ENCODE measurements around the gene GDF11. TPM values are rescaled to one million over a fixed set of nuclear protein-coding genes. Genes with fewer than 3 reads are reported as not detected.
A peak's percentile ranks its signal among the peaks of the same experiment; 100 is the strongest.

Gene GDF11
- total and polyA plus RNA-seq, 10 donors: 3.5 to 14.5 (median 9.7) TPM

- intact Hi-C loops (cut with DNase I; ENCODE audit: low total_unique reads): no loop called here
- Histone ChIP-seq H3K36me3 (no peaks in the 10 kb centered on the region), H3K9me3 (no peaks in the 10 kb centered on the region), H3K27ac (no peak overlapping the region), H3K4me3 (no peak overlapping the region), H3K4me1 (peaks cover 12 to 55% (median 28%) of the 10 kb centered on the region in 6 donors), H3K27me3 (replicated peaks in 1 of 7) (peaks cover 0 to 28% (median 0%) of the 10 kb centered on the region in 7 donors)
- 77 to 91% (median 83%) methylated on average over 9 of the region's 9 CpGs for WGBS, 5 donors
- TF ChIP-seq POLR2AphosphoS5 (IDR thresholded peaks at IDR 0.05) (no peak), CTCF (IDR thresholded peaks at IDR 0.05 in 8 of 11, conservative IDR thresholded peaks at IDR 0.05 in 3 of 11) (no peak), POLR2A (IDR thresholded peaks at IDR 0.05) (no peak)
- DNase-seq: peak; percentile 37
Observed at GRCh38 chr12:55704824-55705718, 37.9 kb upstream of the GDF11 start.

GRCh38 chr12:55705782-55706402, 37.0 kb upstream of the GDF11 start:
- H3K36me3 ChIP-seq: no peaks in the 10 kb centered on the region
- DNase-seq: peak; percentile 71
- peak overlapping the region in 2 of 8 donors; percentile 67 to 90 for H3K4me3 ChIP-seq
- peaks cover 12 to 55% (median 28%) of the 10 kb centered on the region in 6 donors for H3K4me1 ChIP-seq
- intact Hi-C loops (cut with DNase I; ENCODE audit: low total_unique reads): no loop called here
- WGBS, 5 donors: 27 to 55% (median 33%) methylated on average over 5 of the region's 5 CpGs
- peaks cover 0 to 28% (median 0%) of the 10 kb centered on the region in 7 donors for H3K27me3 ChIP-seq (replicated peaks in 1 of 7)
- TF ChIP-seq POLR2AphosphoS5 (IDR thresholded peaks at IDR 0.05): no peak
- peak in 4 of 11 experiments; percentile 23 to 39 (median 36) for TF ChIP-seq CTCF (IDR thresholded peaks at IDR 0.05 in 8 of 11, conservative IDR thresholded peaks at IDR 0.05 in 3 of 11)
- no peaks in the 10 kb centered on the region for H3K9me3 ChIP-seq
- H3K27ac ChIP-seq: no peak overlapping the region

- WGBS, 5 donors: 60 to 95% (median 81%) methylated on average over 2 of the region's 2 CpGs
- no peak for TF ChIP-seq POLR2A (IDR thresholded peaks at IDR 0.05)
- no peak for TF ChIP-seq CTCF (IDR thresholded peaks at IDR 0.05 in 8 of 11, conservative IDR thresholded peaks at IDR 0.05 in 3 of 11)
- no peak for TF ChIP-seq POLR2AphosphoS5 (IDR thresholded peaks at IDR 0.05)
- Histone ChIP-seq H3K27me3 (replicated peaks in 1 of 7) (peaks cover 0 to 28% (median 0%) of the 10 kb centered on the region in 7 donors), H3K4me1 (peaks cover 12 to 61% (median 28%) of the 10 kb centered on the region in 6 donors), H3K9me3 (no peaks in the 10 kb centered on the region), H3K4me3 (peak overlapping the region in 6 of 8 donors; percentile 51 to 90 (median 68)), H3K27ac (peak overlapping the region in 2 of 8 donors; percentile 16 to 56), H3K36me3 (no peaks in the 10 kb centered on the region)
- DNase-seq: peak; percentile 14
- intact Hi-C loops (cut with DNase I; ENCODE audit: low total_unique reads): no loop called here
Observed at GRCh38 chr12:55706568-55707218, 36.2 kb upstream of the GDF11 start.

All from spleen (tissue), 11 donors.